Measurements from ENCODE around the gene LRRC32. TPM values are rescaled to one million over a fixed set of nuclear protein-coding genes. Genes with fewer than 3 reads are reported as not detected.

Gene LRRC32
- total and polyA plus RNA-seq, 9 of the 15 experiments (the other 6 are each of a cell fraction or from before 2014, with no cell fraction given) = 0.10 to 0.50 (median 0.19) TPM; not detected in 5

DNA sequence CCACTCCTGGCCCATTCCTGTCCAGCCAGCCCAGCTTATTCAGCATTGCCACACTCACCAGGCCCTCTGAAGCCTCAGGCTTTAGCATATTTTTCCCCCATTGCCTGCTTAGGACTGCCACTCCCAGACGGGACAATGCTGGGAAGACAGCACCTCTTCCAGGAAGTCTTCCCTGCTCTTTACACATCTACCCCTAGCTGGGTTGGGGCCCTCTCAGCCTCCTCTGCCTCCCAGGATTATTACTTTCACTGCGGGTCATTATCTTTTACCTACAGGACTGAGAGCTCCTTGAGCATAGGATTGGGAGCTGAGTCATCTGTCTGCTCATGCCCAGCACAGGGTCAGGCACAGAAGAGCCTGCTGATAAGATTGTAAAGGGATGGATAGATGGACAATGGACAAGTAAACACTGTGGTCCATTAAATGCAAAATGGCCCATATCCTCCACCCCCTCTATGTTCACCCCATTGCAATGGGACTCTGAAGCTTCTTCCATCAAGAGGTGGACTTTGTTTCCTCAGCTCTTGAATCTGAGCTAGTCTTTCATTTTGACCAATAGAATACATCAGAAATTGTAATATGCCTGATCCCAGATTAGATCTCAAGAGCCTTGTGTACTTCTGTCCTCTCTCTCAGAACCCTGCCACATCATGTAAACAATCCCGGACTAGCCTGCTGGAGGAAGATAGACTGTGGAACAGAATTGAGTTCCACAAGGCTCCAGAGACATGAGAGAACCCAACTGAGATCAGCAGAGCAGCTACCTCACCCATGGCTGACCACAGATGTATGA is 32.0 kb upstream of the LRRC32 start (continued):
- TF ChIP-seq, protein P1, sequence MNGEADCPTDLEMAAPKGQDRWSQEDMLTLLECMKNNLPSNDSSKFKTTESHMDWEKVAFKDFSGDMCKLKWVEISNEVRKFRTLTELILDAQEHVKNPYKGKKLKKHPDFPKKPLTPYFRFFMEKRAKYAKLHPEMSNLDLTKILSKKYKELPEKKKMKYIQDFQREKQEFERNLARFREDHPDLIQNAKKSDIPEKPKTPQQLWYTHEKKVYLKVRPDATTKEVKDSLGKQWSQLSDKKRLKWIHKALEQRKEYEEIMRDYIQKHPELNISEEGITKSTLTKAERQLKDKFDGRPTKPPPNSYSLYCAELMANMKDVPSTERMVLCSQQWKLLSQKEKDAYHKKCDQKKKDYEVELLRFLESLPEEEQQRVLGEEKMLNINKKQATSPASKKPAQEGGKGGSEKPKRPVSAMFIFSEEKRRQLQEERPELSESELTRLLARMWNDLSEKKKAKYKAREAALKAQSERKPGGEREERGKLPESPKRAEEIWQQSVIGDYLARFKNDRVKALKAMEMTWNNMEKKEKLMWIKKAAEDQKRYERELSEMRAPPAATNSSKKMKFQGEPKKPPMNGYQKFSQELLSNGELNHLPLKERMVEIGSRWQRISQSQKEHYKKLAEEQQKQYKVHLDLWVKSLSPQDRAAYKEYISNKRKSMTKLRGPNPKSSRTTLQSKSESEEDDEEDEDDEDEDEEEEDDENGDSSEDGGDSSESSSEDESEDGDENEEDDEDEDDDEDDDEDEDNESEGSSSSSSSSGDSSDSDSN (IDR thresholded peaks at IDR 0.05; ENCODE audit: borderline replicate concordance in 1 of 2, low read depth in 2 of 2, low read length in 2 of 2) = no peak
- TF ChIP-seq ZNF23 (CRISPR knock-in tag; IDR thresholded peaks at IDR 0.05) = no peak
- TF ChIP-seq PCBP1 (IDR thresholded peaks at IDR 0.05; ENCODE audit: low read depth, low read length, poor library complexity, severe bottlenecking) = no peak
- peak; percentile 94 for TF ChIP-seq BCOR (IDR thresholded peaks at IDR 0.05)
- no peak for TF ChIP-seq U2AF1 (optimal IDR thresholded peaks at IDR 0.05; ENCODE audit: low read depth, low read length)
- no peak for TF ChIP-seq NR3C1 (CRISPR knock-in tag; IDR thresholded peaks at IDR 0.05)
- TF ChIP-seq NCOA4 (IDR thresholded peaks at IDR 0.05; ENCODE audit: partially characterized antibody) = no peak
- no peak for TF ChIP-seq ZNF184 (CRISPR knock-in tag; IDR thresholded peaks at IDR 0.05)
- TF ChIP-seq HMG20B (CRISPR knock-in tag; IDR thresholded peaks at IDR 0.05) = no peak
- no peak for TF ChIP-seq KDM2B (CRISPR knock-in tag; IDR thresholded peaks at IDR 0.05)
- TF ChIP-seq CBFB (CRISPR knock-in tag; IDR thresholded peaks at IDR 0.05) = no peak
- no peak for TF ChIP-seq CAMTA2 (CRISPR knock-in tag; conservative IDR thresholded peaks at IDR 0.05)
- TF ChIP-seq ZNF232 (CRISPR knock-in tag; IDR thresholded peaks at IDR 0.05) = no peak
- peak; percentile 66 for TF ChIP-seq ATF7 (IDR thresholded peaks at IDR 0.05)
- TF ChIP-seq, protein P2, sequence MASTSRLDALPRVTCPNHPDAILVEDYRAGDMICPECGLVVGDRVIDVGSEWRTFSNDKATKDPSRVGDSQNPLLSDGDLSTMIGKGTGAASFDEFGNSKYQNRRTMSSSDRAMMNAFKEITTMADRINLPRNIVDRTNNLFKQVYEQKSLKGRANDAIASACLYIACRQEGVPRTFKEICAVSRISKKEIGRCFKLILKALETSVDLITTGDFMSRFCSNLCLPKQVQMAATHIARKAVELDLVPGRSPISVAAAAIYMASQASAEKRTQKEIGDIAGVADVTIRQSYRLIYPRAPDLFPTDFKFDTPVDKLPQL (IDR thresholded peaks at IDR 0.05; ENCODE audit: extremely low read depth, insufficient read length) = no peak
- no peak for TF ChIP-seq RBM15 (IDR thresholded peaks at IDR 0.05; ENCODE audit: insufficient read depth, low read length)
- TF ChIP-seq EZH2 (IDR thresholded peaks at IDR 0.05; ENCODE audit: borderline replicate concordance, low read depth, low read length) = no peak
- TF ChIP-seq GATAD2A (IDR thresholded peaks at IDR 0.05) = peak; percentile 91
- TF ChIP-seq DACH1 (IDR thresholded peaks at IDR 0.05; ENCODE audit: partially characterized antibody) = peak; percentile 73
- 0 out of 2 replicates have a peak, but pooled peaks have one; percentile 26 for TF ChIP-seq KHSRP (IDR thresholded peaks at IDR 0.05)
- no peak for TF ChIP-seq GABPA (tag; conservative IDR thresholded peaks at IDR 0.05; ENCODE audit: low read depth)
- TF ChIP-seq PTBP1 (IDR thresholded peaks at IDR 0.05; ENCODE audit: low read depth, low read length) = peak; percentile 89; the same call in 1 of the 2 replicates
- peak; percentile 88 for TF ChIP-seq GATAD2B (IDR thresholded peaks at IDR 0.05; ENCODE audit: borderline replicate concordance)
- no peak for TF ChIP-seq CEBPG (CRISPR knock-in tag; IDR thresholded peaks at IDR 0.05)
- no peak for TF ChIP-seq CEBPG (tag; conservative IDR thresholded peaks at IDR 0.05 in 1 of 2, IDR thresholded peaks at IDR 0.05 in 1 of 2)
- TF ChIP-seq TAF15 (IDR thresholded peaks at IDR 0.05; ENCODE audit: low read depth, low read length) = no peak
- TF ChIP-seq ZNF3 (CRISPR knock-in tag; IDR thresholded peaks at IDR 0.05) = no peak
- TF ChIP-seq ZKSCAN3 (CRISPR knock-in tag; IDR thresholded peaks at IDR 0.05) = no peak
- TF ChIP-seq L3MBTL2 (IDR thresholded peaks at IDR 0.05) = 0 out of 2 replicates have a peak, but pooled peaks have one; percentile 32
